NCI-H2227 (cell line): ENCODE data around the gene FZD4.
A peak's percentile ranks its signal among the peaks of the same experiment; 100 is the strongest.
"Not testable (repeated sequence)": the region's sequence is repeated elsewhere in the genome, so short reads cannot be mapped to it uniquely, and the experiment has no call there.

Source experiments
- DNase-seq: peaks from one replicate; lab custom pipeline; 2025; ENCODE audit not compliant: unreplicated experiment; lab: John Stamatoyannopoulos, UW

FZD4 gene

DNA sequence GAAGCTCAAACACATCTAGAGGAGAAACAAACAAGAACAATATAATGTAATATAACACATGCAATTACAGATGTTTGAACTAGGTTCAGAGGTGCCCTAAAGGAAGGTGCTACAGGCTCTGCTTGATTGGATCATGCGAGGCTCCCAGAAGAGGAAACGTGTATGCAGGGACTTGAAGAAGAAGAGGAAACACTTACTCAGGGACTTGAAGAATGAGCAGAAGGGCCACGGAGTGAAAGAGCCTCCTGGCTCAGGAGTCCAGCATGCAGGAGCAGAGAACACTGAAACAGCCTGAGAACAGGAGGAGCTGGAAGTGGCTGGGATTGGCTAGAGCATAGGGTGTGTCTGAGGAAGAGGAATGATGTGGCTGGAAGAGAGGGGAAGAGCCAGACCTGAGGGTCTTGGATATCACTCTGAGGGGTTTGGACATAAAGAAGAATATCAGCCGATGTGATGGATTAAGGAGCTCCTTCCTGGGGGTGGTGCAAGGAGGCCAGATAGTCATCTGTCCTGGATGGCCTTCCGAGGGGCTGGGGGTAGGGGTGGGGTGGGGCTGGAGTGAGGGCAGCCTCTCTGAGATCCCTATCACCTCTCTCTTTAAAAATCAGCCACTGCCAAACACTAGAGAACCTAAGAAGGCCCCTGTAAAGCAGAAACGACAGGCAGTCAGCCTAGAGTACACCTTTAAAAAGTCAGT, 16.8 kb downstream of the FZD4 start:
- no peak for DNase-seq

DNA sequence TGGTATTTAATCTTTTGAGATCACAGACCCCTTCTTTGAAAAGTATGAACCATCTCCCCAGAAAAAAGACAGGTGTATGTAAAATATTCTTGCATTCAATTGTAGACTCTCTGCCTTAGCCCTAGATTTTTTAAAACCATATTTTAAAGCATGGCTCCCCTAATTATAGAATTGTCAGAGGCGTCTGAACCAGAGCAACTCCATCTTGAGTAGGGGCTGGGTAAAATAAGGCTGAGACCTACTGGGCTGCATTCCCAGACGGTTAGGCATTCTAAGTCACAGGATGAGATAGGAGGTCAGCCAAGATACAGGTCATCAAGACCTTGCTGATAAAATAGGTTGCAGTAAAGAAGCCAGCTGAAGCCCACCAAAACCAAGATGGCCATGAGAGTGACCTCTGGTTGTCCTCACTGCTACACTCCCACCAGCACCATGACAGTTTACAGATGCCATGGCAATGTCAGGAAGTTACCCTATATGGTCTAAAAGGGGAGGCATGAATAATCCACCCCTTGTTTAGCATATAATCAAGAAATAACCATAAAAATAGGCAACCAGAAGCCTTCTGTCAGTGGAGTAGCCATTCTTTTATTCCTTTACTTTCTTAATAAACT, 17.9 kb downstream of the FZD4 start:
- DNase-seq: not testable (repeated sequence)

DNA sequence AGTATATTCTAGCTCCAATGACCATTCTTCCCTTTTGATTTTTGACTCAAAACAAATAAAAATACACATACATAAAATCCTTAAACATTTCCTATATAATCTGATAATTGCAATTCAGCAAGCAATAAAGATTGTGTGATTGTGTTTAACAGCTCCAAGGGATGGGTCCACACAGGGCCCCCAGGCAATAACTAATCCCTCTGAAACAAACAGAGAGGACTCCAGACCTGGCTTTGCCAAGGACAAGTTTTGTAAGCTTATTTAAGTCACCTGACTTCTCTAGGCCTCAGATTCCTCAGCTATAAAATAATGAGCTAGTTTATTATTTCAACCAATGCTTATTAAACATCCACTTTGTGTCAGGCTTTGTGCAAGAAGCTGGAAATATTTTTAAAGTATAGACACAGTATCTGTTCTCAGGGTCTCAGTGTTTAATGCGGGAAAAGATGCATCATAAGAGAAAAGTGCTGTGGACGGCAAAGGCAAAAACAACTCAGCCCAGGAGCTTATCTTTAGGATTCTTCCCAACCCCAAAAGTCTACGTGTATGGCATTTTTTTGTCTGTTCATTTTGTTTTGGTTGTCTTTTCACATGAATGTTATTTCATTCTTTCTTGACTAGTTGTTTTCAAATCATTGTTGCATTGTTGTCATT, 20.1 kb downstream of the FZD4 start:
- no peak for DNase-seq

DNA sequence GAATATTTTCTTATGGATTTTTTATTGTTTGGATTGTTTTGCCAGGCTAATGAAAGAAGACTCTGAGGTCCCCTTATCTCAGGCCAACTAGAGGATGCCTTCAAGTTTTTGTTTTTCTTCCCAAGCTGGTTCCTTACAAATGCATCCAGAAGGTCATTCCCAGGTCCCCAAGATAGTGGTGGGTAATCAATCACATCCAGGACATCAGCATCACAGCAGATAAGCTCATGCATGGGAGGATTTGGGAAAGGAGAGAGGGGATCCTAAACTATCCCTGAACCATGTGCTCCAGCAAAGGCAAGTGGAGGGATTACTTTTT, 20.7 kb downstream of the FZD4 start:
- no peak for DNase-seq

DNA sequence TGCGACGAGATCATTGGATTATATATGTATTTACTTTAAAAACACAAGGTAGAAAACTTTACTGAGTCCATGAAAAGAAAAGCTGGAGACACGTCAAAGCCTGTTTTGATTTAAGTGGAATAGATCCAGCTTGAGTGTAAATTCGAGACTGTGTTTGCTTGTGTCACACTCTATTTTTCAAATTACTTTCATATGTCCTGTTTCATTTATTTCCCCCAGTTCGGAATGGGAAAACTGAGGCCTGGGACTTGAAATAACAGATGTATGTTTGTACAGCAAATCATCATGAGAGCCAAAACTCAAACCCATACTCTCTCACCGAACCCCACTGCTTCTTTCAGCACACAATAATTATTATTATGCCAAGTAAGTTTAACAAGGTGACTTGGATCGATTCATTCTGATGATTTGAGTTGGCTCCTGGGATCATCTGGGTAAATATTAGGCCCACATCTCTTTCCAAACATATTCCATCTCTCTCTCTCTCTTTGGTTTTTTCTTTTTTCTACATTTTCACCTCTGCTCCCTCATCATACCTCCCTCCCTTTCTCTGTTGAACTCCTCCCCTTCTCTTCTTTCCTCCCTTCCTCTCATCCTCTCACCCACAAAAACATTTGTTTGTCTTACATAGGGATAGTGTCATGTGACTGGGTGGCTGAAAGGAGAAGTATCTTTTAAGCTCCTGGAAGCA, 21.2 kb downstream of the FZD4 start:
- no peak for DNase-seq

DNA sequence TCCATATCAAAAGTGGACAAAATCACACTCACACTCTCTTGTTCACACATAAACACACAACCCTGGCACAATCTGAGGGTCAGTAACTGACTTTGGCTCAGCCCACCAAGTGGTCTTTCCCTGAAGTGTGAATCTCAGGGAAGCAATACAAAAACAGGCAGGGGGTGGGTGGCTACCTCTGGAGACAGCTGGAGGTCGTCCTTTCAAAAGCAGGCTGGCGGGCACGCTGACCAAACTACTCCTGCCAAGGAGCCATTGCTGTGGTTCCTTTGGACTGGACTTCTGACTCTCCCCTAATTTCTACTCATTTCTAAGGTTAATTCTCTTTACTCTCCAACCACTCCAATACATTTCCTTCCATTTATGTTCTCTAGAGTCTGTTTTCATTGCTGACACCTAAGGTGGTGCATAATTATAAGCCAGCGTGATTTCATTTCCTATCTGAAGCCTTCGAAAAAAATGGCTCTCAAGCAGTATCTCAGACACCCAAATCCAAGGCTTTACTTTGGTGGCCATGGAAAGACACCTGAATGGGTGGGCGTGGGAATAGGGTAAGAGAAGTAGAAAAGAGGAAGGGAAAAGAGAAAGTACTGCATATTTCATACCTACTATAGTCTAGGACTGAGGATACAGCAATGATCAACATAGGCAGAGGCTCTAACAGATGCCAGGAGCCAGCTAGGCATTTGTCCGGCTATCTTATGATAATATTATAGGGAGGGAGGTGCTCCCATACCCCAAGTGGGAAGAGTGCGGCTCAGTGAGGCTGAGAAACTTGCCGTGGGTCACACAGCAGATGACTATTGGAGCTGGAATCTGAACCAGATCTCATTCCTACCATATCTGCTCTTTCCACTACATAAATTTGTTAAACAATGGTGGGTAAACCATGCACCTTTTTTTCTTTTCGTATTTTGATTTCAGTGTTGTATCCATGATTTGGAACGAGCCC, 22.0 kb downstream of the FZD4 start:
- no peak for DNase-seq

DNA sequence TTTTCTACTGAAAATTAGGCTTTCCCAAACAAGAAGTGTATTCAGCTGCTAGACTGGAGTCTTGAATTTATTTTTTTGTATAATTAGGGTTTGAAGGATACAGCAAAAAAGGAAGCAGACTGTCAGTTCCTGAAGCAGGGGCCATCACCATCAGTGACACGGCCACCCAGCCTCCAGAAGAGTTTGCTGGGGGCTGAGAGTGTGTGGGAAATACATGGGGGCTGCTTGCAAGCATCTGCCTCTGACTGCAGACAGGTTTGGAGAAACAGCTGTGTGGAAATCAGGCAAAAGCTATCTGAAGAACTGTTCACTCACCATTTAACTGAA, 23.0 kb downstream of the FZD4 start:
- no peak for DNase-seq

DNA sequence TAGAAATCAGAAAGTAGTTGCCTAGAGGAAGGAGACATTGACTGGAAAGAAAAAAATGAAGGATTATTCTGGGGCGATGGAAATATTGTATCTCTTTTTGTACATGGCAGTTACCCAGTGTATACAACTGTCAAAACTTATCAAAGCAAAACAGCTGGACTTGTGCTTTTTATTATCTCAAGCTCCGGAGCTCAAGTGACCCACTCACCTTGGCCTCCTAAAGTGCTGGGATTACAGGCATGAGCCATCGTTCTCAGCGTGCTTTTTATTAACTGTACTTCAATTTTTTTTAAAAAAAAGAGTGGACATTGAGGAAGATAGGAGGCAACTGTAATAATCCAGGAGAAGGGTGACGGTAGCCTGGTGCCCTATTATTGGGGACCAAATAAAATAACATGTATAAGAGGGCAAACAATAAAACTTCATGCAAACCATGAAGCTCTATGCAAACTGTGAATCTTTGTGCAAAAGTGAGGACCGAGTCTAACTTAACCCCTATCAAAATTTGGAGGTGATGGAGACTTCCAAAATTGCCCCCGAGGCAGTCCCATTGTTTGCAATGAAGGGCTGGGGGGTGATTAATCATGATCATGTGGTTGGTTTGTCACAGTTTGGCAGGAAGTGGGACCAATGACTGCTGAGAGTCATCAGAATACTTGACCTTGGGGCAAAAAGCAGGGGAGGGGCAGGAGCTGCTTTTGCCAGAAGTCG, 23.5 kb downstream of the FZD4 start:
- no peak for DNase-seq

DNA sequence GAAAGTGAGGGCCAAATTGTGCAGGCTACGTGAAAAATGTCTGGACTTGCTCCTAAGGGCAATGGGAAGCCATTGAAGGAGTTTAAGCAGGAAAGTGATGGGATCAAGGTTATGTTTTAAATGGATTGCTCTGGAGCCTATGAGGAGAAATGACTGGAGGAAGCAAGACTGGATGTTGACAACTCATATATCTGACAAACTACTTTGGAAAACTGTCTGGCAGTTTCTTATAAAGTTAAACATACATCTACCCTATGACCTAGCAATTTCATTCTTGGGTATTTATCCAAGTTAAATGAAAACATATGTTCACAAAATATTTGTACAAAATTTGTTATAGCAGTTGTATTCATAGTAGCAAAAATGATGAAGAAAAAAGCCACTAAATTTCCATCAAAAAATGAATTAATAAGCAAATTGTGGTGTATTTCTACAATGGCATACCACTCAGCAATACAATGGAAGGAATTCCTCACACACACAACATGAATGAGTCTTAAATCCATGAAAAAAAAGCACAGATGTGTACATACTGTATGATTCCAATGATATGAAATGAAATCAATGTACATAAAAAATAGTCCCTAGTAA, 24.1 kb downstream of the FZD4 start:
- no peak for DNase-seq

DNA sequence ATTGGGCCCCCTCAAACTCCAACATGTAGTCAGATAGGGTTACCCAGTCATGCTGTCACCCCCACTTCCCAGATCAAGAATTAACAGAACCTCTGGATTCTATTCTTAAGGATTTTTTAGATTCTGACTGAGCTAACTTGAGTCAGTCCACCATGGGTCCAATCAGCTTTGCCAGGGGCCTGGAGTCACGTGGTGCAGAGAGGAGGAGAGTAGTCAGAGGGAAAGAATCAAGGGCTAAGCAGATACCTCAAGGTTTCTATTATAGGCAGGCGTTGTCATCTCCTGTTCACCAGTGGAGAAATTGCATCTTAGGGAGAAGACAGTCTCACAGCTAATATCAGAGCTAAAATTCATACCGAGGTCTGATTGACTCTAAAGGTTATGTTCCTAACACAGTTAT, 28.2 kb downstream of the FZD4 start:
- DNase-seq: no peak

DNA sequence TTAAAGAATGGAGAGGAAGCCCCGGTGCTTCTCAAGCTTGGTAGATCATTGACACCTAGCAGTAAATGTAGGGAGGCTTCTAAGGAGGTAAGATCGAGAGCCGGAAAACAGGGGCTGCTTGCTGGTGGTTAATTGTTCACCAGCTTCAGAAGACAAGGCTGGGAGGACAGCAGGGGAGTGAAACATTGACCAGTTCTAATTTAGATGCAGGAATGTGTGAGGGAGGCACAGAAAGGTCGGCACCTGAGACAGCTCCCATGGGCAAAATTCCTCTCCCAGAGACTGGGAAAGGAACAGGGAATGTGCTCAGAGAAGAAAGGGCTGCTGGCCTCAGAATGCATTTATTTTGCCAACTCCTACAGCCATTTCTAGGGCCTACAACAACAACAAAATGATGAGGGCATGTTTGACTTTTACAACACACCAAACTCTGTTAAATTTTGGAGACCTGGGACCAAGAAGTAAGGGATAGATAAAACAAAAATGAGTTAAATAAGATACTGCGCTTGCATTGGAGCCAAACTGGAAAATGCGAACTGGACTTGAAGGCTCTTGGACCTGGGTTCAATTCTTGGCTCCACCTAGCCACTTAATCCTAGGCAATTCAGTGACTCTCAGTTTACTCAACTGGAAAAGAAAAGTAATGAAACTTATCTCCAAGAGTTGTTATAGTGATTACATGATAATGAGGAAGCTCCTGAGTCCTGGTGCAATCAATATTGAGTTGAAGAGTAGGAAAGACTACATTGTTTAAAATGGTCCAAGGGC, 31.0 kb downstream of the FZD4 start:
- no peak for DNase-seq

DNA sequence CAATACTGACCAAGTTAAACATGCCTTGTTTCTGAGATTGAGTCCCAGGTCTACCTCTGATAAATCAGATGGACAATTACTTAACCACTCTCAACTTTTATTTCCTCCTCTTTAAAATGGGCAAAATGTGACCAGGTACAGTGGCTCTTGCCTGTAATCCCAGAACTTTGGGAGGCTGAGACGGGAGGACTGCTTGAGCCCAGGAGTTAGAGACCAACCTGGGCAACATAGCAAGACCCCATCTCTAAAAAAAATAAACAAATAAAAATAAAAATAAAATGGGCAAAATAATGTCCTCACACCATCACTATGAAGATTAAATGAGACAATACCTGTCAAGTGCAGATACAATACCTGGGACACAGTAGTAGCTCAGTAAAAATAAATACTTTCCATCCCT, 33.0 kb downstream of the FZD4 start:
- no peak for DNase-seq

DNA sequence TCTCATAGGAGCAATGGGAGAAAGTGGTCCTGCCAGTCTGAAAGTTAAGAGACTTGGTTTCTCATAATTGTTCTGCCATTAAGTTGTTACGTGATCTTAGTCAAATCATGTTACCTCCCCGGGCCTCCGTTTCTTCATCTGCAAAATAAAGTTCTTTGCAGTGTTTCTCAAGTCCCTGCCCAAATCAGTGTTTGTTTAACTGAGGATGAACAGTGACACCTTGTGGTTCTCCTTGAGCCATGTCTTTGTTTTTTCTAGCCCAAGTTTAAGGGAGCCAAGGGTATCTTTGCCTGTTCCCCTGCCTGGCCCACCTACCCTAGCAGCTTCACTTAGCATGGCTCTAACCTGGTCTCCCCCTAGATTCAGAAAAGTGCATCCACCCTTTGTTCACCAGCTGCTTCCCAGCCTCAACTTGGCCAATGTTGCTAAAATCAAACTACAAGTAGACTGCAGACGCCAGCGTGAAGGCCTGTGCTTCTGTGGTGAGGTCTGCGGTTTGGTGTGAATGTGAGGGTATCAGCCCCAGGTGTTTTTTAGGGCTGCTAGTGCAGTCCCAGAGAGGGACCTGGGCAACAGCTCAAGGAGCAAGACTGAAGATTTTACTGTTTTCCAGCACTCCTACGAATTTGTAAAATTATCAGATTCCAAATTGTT, 35.5 kb downstream of the FZD4 start:
- DNase-seq: peak; percentile 39

DNA sequence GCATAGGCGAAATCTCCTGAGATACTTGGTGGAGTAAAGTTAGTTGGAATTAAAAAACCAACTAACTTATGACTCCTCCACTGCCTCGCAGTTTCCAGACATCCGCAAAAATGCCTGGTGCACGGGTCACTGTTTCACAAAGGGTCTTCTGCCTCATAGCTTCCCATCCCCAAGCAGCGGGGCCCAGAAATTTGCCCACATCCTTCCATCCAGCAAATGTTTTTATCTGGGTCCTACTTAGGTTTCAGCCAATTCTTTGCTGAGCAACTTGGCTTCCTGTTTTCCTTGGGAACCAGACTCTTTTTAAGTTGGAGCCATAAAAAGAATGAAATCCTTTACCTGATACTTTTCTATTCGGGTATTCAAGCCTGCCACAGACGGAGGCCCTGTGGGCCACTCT, 36.2 kb downstream of the FZD4 start:
- no peak for DNase-seq

DNA sequence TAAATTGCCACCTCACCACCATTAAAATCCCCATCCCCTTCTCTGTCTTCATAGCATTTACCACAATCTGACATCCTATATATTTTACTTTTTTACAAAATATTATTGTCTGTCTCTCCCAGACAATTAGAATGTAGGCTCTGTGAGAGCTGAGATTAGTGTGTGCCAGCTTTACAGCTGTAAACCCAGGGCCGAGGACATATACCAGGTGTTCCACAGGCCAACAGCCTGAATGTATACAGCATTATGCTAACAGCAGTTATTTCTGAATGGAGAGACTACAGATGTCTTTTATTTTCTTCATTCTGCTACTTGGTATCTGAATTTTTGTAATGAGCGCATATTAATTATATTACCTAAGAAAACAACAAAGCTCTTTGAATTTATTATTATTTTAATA, 36.7 kb downstream of the FZD4 start:
- DNase-seq: no peak

DNA sequence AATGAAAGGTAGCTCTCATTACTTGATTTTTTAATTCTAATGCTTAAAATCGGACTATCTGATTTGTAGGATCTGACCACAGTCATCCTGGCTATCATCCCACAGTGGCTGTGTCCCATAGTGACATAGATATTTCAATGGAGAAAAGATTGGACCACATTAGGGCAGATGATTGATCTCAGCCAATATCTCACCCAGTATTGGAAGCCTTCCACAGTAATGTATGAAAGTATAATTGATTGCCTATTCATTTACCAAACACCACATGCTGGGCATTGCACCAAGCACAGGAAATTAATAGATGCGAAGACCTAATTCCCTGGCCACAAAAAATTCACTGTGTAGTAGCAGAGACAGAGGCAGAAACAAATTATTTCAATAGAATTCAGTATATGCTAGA, 37.6 kb downstream of the FZD4 start:
- DNase-seq: no peak

DNA sequence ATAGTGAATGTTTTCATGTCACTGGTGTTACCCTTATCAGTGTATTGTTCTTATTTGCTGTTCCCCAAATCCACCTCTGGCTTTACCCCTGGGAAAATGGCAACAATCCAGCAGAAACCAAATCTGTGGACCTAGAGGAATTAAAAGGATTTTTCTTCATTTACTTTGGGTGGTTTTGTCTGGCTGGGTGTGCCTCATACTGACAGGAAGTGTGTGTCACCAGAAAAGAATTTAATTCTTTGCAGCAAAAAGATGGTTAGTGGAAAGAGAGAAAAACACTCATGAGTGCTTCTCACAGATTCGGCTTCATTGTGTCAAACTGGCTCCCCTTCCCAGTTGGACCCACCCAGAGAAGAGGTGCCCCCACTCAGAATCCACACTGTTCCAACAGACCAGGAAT, 38.9 kb downstream of the FZD4 start:
- DNase-seq: no peak

DNA sequence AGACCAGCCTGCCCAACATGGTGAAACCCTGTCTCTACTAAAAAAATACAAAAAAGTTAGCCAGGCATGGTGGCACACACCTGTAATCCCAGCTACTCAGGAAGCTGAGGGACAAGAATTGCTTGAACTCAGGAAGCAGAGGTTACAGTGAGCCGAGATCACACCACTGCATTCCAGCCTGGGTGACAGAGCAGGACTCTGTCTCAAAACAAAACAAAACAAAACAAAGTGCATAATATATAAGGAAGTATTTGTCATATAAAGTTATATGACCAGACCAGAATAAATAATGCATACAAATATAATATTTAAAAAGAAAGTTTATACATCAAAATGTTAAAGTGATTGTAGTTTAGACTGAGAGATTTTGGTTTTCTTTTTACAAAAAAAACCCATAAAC, 39.3 kb downstream of the FZD4 start:
- DNase-seq: not testable (repeated sequence)
